DND-41 (cell line): ENCODE data around the gene FAM149A.

Experiments used
- CTCF ChIP-seq: IDR thresholded peaks from 2 replicates; pipeline ENCODE4 v1.5.1; 2012; ENCODE audit warnings: borderline replicate concordance, low read length, moderate library complexity, mild to moderate bottlenecking; ENCODE audit not compliant: poor library complexity, severe bottlenecking; ENCODE audit errors: extremely low read depth
- EZH2 ChIP-seq: IDR thresholded peaks from 3 replicates; pipeline ENCODE4 v1.6.1; 2012; ENCODE audit warnings: borderline replicate concordance, low read depth, mild to moderate bottlenecking, moderate library complexity, low read length, inconsistent platforms; ENCODE audit not compliant: severe bottlenecking

- TF ChIP-seq CTCF (no peak), EZH2 (no peak)
Measured at GRCh38 chr4:186095406-186095805, 9.1 kb upstream of the FAM149A start.
